Measurements from ENCODE around the gene BACE2. TPM values are rescaled to one million over a fixed set of nuclear protein-coding genes. Genes with fewer than 3 reads are reported as not detected.
"Not testable (repeated sequence)": the region's sequence is repeated elsewhere in the genome, so short reads cannot be mapped to it uniquely, and the experiment has no call there.

The BACE2 gene
- total and polyA plus RNA-seq, 12 donors, result 4.5 to 36.5 (median 15.1) TPM

- intact Hi-C loops (cut with DNase I), result no loop called here
- no peak overlapping the region for H3K27ac ChIP-seq
- H3K27me3 ChIP-seq, result no peaks in the 10 kb centered on the region
- 91 to 92% methylated on average over 6 of the region's 6 CpGs for WGBS, 2 donors
- H3K4me1 ChIP-seq, result peaks cover 0 to 23% (median 7%) of the 10 kb centered on the region in 9 donors
- H3K9me3 ChIP-seq, result peaks cover 0 to 13% (median 0%) of the 10 kb centered on the region in 11 donors
- no peak for DNase-seq
- H3K36me3 ChIP-seq, result no peaks in the 10 kb centered on the region
- H3K4me3 ChIP-seq, result no peak overlapping the region
- no peak for TF ChIP-seq CTCF (IDR thresholded peaks at IDR 0.05)
- ATAC-seq, result no peak
These were observed 19.6 kb downstream of the BACE2 start for GRCh38 chr21:41187537-41188025.

GRCh38 chr21:41188486-41189149, 20.7 kb downstream of the BACE2 start:
- H3K27ac ChIP-seq, result no peak overlapping the region
- H3K36me3 ChIP-seq, result no peaks in the 10 kb centered on the region
- H3K9me3 ChIP-seq, result peaks cover 0 to 13% (median 0%) of the 10 kb centered on the region in 11 donors
- intact Hi-C loops (cut with DNase I), result no loop called here
- WGBS, 2 donors, result 96 to 97% methylated on average over 6 of the region's 6 CpGs
- no peaks in the 10 kb centered on the region for H3K27me3 ChIP-seq
- ATAC-seq (no peak), DNase-seq (no peak)
- no peak for TF ChIP-seq CTCF (IDR thresholded peaks at IDR 0.05)
- no peak overlapping the region for H3K4me3 ChIP-seq
- peaks cover 0 to 19% (median 4%) of the 10 kb centered on the region in 9 donors for H3K4me1 ChIP-seq

- intact Hi-C loops (cut with DNase I), result no loop called here
- Histone ChIP-seq H3K4me3 (no peak overlapping the region), H3K36me3 (no peaks in the 10 kb centered on the region), H3K4me1 (peaks cover 0 to 16% (median 0%) of the 10 kb centered on the region in 9 donors), H3K27ac (no peak overlapping the region), H3K27me3 (no peaks in the 10 kb centered on the region), H3K9me3 (peaks cover 0 to 13% (median 0%) of the 10 kb centered on the region in 11 donors)
- DNase-seq (no peak), ATAC-seq (no peak)
- no peak for TF ChIP-seq CTCF (IDR thresholded peaks at IDR 0.05)
- WGBS, 2 donors, result 88 to 94% methylated on average over 1 of the region's 1 CpG
These were observed 21.3 kb downstream of the BACE2 start for GRCh38 chr21:41189150-41189745.

- H3K4me3 ChIP-seq; H3K27me3 ChIP-seq; H3K27ac ChIP-seq; DNase-seq; H3K36me3 ChIP-seq; ATAC-seq; H3K4me1 ChIP-seq; intact Hi-C loops (cut with DNase I): not testable (repeated sequence)
- WGBS, 2 donors, result 67 to 85% methylated on average over 4 of the region's 4 CpGs
- peaks cover 0 to 13% (median 0%) of the 10 kb centered on the region in 11 donors for H3K9me3 ChIP-seq
These were observed 24.6 kb downstream of the BACE2 start for GRCh38 chr21:41192552-41192951.

- WGBS, 2 donors, result 92 to 95% methylated on average over 5 of the region's 5 CpGs
- H3K27ac ChIP-seq, result no peak overlapping the region
- no peak for ATAC-seq
- no peaks in the 10 kb centered on the region for H3K36me3 ChIP-seq
- no peaks in the 10 kb centered on the region for H3K4me1 ChIP-seq
- no peak for DNase-seq
- no peak for TF ChIP-seq CTCF (IDR thresholded peaks at IDR 0.05)
- H3K27me3 ChIP-seq, result no peaks in the 10 kb centered on the region
- H3K9me3 ChIP-seq, result no peaks in the 10 kb centered on the region
- H3K4me3 ChIP-seq, result no peak overlapping the region
- intact Hi-C loops (cut with DNase I), result no loop called here
These were observed 27.4 kb downstream of the BACE2 start for GRCh38 chr21:41195311-41195710.

Data from heart right ventricle (tissue), 16 donors.